H1 (cell line): ENCODE measurements around the gene RBM42. TPM values are rescaled to one million over a fixed set of nuclear protein-coding genes. Genes with fewer than 3 reads are reported as not detected.

Experiments
- ASH2L ChIP-seq: fragments of 200-600, 300-600 bp; sonication (generic); IDR thresholded peaks from one replicate; pipeline ENCODE4 v1.7.1; 2017; ENCODE audit warnings: low read length
- CEBPB ChIP-seq: IDR thresholded peaks from 2 replicates; pipeline ENCODE4 v1.6.1; 2012; ENCODE audit warnings: low read depth, low read length
- EGR1 ChIP-seq: IDR thresholded peaks from 2 replicates; pipeline ENCODE4 v1.6.1; 2011; ENCODE audit warnings: low read depth, low read length, borderline replicate concordance
- EP300 ChIP-seq, 2 experiments: IDR thresholded peaks; 1 replicate in 1 of 2; 2 replicates in 1 of 2; pipeline ENCODE4 v1.6.1; 2011 to 2012; ENCODE audit warnings: low read depth in 2 of 2, low read length in 2 of 2, mild to moderate bottlenecking in 2 of 2, borderline replicate concordance in 1 of 2, inconsistent platforms in 1 of 2, moderate library complexity in 1 of 2
- EZH2 ChIP-seq: fragments of 200-600 bp; sonication (generic); IDR thresholded peaks from 2 replicates; pipeline ENCODE4 v1.7.1; 2012; ENCODE audit warnings: low read depth, mild to moderate bottlenecking, moderate library complexity, low read length, inconsistent platforms; ENCODE audit not compliant: severe bottlenecking
- JUND ChIP-seq: IDR thresholded peaks from 2 replicates; pipeline ENCODE4 v1.6.1; 2011; ENCODE audit warnings: mild to moderate bottlenecking, improper control_type of control experiment, low read length
- SP2 ChIP-seq: IDR thresholded peaks from 2 replicates; pipeline ENCODE4 v1.6.1; 2012; ENCODE audit warnings: mild to moderate bottlenecking, low read length, inconsistent platforms
- ZNF274 ChIP-seq: IDR thresholded peaks from 2 replicates; pipeline ENCODE4 v1.7.0; 2012; ENCODE audit warnings: low read length, borderline replicate concordance; ENCODE audit errors: extremely low read depth
- polyA plus RNA-seq, 7 experiments: library from polyadenylated mRNA; depleted of rRNA in 3 of 7; stranded (reverse) in 5 of 7; unstranded in 2 of 7; fragments of >200 nt in 5 of 7; fragments of 200-250 nt in 2 of 7; gene quantifications; 1 replicate in 5 of 7; 2 replicates in 1 of 7; 4 replicates in 1 of 7; pipeline versions ENCODE4 v1.2.1 to v1.2.3, GENCODE V29; 2011 to 2013; ENCODE audit warnings: missing spikeins in 2 of 7, mixed read lengths in 2 of 7
- total RNA-seq: library from RNA; stranded (reverse); fragmentation: NEBNext Ultra II Directional; extraction: Animal tissue kit (Norgen Biotek cat#: 25700); gene quantifications from 2 replicates; pipeline ENCODE4 v1.2.1, GENCODE V29; 2021
- TF ChIP-seq, protein P1 (sequence below): IDR thresholded peaks from 2 replicates; pipeline ENCODE4 v1.6.1; 2012; ENCODE audit warnings: low read length, inconsistent platforms
- TF ChIP-seq, protein P2 (sequence below): IDR thresholded peaks from 2 replicates; pipeline ENCODE4 v1.6.1; 2012; ENCODE audit warnings: inconsistent platforms

RBM42 gene
- total and polyA plus RNA-seq, 2 of the 8 experiments (the other 6 are each of a cell fraction or from before 2014, with no cell fraction given): 59.8 to 80.8 TPM

DNA sequence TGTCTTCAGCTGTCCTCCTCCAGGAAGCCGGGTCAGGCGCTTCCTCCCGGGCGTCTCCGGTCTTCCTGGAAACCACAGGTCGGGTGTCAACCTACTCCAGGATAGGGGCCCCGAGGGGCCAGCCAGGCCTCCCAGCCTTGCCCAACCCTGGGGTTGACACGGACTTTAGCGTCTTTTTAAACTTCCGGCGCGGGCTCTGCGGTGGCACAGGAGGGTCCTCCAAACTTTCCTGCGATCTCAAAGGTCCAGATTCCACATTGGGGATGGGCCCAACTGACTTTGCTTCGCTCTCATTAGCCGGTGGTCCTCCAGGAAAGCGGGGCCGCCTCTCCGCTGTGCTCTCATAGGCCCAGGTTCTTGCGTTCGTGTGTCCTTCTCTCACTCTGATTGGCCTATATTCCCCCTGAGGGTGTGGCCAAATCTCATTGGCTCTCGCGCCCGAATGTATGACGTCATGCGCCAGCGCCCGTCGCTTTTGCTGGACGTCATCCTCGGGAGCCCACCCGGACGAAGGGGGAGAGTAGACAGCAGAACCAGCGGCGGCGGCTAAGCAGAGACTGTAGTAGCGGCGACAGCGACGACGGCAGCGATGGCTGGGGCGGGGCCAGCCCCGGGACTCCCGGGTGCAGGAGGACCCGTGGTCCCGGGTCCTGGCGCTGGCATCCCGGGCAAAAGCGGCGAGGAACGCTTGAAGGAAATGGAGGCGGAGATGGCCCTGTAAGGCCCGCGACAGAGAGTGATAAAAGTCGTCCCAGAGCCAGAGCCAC lies at the start of gene RBM42 (continued):
- TF ChIP-seq SP2: peak; percentile 44; the same call in 1 of the 2 replicates
- TF ChIP-seq ASH2L: peak; percentile 78
- peak; percentile 100 for TF ChIP-seq JUND
- TF ChIP-seq EGR1: no peak
- TF ChIP-seq, protein P1, sequence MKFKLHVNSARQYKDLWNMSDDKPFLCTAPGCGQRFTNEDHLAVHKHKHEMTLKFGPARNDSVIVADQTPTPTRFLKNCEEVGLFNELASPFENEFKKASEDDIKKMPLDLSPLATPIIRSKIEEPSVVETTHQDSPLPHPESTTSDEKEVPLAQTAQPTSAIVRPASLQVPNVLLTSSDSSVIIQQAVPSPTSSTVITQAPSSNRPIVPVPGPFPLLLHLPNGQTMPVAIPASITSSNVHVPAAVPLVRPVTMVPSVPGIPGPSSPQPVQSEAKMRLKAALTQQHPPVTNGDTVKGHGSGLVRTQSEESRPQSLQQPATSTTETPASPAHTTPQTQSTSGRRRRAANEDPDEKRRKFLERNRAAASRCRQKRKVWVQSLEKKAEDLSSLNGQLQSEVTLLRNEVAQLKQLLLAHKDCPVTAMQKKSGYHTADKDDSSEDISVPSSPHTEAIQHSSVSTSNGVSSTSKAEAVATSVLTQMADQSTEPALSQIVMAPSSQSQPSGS: peak; percentile 92
- TF ChIP-seq, protein P2, sequence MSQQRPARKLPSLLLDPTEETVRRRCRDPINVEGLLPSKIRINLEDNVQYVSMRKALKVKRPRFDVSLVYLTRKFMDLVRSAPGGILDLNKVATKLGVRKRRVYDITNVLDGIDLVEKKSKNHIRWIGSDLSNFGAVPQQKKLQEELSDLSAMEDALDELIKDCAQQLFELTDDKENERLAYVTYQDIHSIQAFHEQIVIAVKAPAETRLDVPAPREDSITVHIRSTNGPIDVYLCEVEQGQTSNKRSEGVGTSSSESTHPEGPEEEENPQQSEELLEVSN: peak; percentile 41; the same call in 1 of the 2 replicates
- no peak for TF ChIP-seq ZNF274
- TF ChIP-seq CEBPB: 0 out of 2 replicates have a peak, but pooled peaks have one; percentile 7
- no peak for TF ChIP-seq EZH2
- no peak for TF ChIP-seq EP300 (IDR thresholded peaks at IDR 0.05; ENCODE audit: borderline replicate concordance in 1 of 2, low read depth in 2 of 2, low read length in 2 of 2)
